Esophagus squamous epithelium (tissue), 5 donors: ENCODE data around the gene AP2S1. TPM values are rescaled to one million over a fixed set of nuclear protein-coding genes. Genes with fewer than 3 reads are reported as not detected.
"Not testable (repeated sequence)": the region's sequence is repeated elsewhere in the genome, so short reads cannot be mapped to it uniquely, and the experiment has no call there.

Experiments used
- DNase-seq: peaks from one replicate; lab custom pipeline; 2025; lab: John Stamatoyannopoulos, UW
- H3K27ac ChIP-seq, 4 donors: fragments of 200-600 bp; sonication (generic); one replicate each; pipeline ENCODE4 v1.5.1; 2016 to 2019; ENCODE audit warnings: mild to moderate bottlenecking in 1 of 4
- H3K27me3 ChIP-seq, 4 donors: fragments of 200-600 bp; sonication (generic); 1 replicate in 3 of 4; 2 replicates in 1 of 4; pipeline versions ENCODE4 v1.5.1 to v1.6.0; 2017 to 2021; ENCODE audit warnings: antibody characterized with exemption in 1 of 4
- H3K36me3 ChIP-seq, 3 donors: fragments of 200-600 bp; sonication (generic); one replicate each; pipeline ENCODE4 v1.5.1; 2016 to 2019
- H3K4me1 ChIP-seq, 3 donors: fragments of 200-600 bp; sonication (generic); one replicate each; pipeline ENCODE4 v1.5.1; 2017 to 2019
- H3K4me3 ChIP-seq, 4 donors: fragments of 200-600 bp; sonication (generic); 1 replicate in 3 of 4; 2 replicates in 1 of 4; pipeline ENCODE4 v1.5.1; 2016 to 2019; ENCODE audit warnings: mild to moderate bottlenecking in 2 of 4, moderate library complexity in 1 of 4
- H3K9me3 ChIP-seq, 3 donors: fragments of 200-600 bp; sonication (generic); one replicate each; pipeline ENCODE4 v1.5.1; 2016 to 2019
- CTCF ChIP-seq, 6 experiments: fragments of 450-650 bp in 4 of 6; fragments of 200-600 bp in 2 of 6; sonication (generic) in 2 of 6; IDR thresholded peaks; one replicate each; pipeline ENCODE4 v1.5.1; 2016 to 2019; ENCODE audit warnings: antibody characterized with exemption in 6 of 6, mild to moderate bottlenecking in 4 of 6, moderate library complexity in 4 of 6
- POLR2A ChIP-seq, 4 donors: fragments of 450-650 bp; IDR thresholded peaks; one replicate each; pipeline ENCODE4 v1.6.1; 2017; ENCODE audit warnings: antibody characterized with exemption in 4 of 4, mild to moderate bottlenecking in 4 of 4, moderate library complexity in 3 of 4
- WGBS, 2 donors: methylation state at CpG; one replicate each; pipeline ENCODE4 v1.1.5; 2018; 5-methylcytosine and 5-hydroxymethylcytosine counted together
- intact Hi-C: fragments of 100-400 bp; cut with DNase I; formaldehyde crosslinking; loops from one replicate; pipeline ENCODE4 v1.15.0; 2022
- total RNA-seq, 4 donors: library from RNA; depleted of rRNA; stranded (reverse); fragments of >200 nt; gene quantifications; one replicate each; pipeline ENCODE4 v1.1.0, GENCODE V29; 2016
- donor health status: DM: yes; HTN: yes; CAD: no.

AP2S1 gene
- total RNA-seq, 4 donors from 2014 or later: 83.0 to 230 (median 133) TPM

DNA sequence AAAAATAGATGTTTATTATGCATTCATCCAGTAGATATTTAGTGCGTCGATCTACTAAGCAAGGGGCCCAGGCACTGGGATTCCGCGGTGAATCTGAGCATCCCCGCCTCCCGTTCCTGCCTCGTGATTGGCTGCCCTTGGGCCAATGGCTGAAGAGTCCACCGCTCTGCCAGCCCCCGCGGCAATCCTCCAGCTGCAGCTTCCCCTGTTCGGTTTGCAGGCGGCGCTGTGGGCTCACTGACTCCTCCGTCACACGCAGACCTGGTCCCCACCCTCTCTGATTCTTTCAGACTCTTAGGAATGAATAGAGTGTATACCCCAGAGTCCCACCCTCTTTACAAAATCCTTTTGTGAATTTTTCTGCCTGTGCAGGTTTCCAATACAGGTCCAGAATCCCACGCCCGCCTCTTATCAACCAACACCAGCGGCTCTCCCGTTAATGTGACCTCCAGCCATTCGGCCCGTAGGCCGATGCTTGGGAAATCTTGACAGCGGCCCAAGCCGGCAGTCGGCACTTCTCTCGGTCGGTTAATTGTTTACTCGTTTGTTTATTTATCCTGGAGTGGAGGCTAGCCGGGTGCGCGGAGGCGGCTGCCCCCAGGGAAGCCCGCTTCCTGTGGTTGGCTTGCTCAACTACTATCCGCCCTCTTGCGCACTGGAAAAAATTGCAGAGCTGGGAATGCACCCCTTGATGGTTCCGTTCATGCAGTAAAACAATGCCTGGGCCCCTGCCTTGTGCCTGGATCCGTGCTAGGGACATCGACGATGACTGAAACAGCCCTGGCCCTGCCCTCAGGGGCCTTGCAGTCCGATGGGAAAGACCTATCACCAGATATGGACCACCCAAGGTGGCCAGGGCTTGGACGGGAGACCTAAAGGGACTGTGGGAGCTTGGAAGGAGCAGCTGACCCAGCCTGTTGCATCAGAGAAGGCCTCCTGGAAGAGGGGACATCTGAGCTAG lies 5.7 kb upstream of the AP2S1 start:
- no peaks in the 10 kb centered on the region for H3K27me3 ChIP-seq
- WGBS, 2 donors: 2 to 5% methylated on average over 28 to 29 of the region's 41 CpGs
- TF ChIP-seq POLR2A (IDR thresholded peaks at IDR 0.05) (peak in 1 of 4 donors; percentile 9), CTCF (IDR thresholded peaks at IDR 0.05) (peak; percentile 55 to 87 (median 78))
- no peaks in the 10 kb centered on the region for H3K9me3 ChIP-seq
- intact Hi-C loops: loop anchor here (5.0 kb wide), 1 partner anchor 131 kb away; no protein-coding TSS in a partner anchor
- H3K27ac ChIP-seq: peak overlapping the region; percentile 64 to 90 (median 84)
- H3K4me3 ChIP-seq: peak overlapping the region; percentile 6 to 62 (median 42)
- peak; percentile 66 for DNase-seq
- H3K4me1 ChIP-seq: peaks cover 12 to 35% (median 15%) of the 10 kb centered on the region in 3 donors
- H3K36me3 ChIP-seq: no peaks in the 10 kb centered on the region

DNA sequence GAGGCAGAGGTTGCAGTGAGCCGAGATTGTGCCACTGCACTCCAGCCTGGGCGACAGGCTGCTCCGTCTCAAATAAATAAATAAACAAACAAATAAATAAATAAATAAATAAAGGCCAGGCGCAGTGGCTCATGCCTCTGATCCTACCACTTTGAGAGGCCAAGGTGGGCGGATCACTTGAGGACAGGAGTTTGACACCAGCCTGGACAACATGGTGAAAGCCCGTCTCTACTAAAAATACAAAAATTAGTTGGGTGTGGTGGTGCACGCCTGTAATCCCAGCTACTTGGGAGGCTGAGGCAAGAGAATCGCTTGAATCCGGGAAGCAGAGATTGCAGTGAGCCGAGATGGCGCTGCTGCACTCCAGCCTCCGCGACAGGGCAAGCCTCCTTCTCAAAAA lies 4.1 kb upstream of the AP2S1 start:
- WGBS, 2 donors: 74 to 79% methylated on average over 10 to 13 of the region's 13 CpGs
- DNase-seq, H3K36me3 ChIP-seq, H3K4me3 ChIP-seq, H3K9me3 ChIP-seq, H3K27me3 ChIP-seq, H3K27ac ChIP-seq: not testable (repeated sequence)
- H3K4me1 ChIP-seq: peaks cover 16 to 39% (median 17%) of the 10 kb centered on the region in 3 donors
- intact Hi-C loops: loop anchor here (5.0 kb wide), 1 partner anchor 133 kb away; no protein-coding TSS in a partner anchor

DNA sequence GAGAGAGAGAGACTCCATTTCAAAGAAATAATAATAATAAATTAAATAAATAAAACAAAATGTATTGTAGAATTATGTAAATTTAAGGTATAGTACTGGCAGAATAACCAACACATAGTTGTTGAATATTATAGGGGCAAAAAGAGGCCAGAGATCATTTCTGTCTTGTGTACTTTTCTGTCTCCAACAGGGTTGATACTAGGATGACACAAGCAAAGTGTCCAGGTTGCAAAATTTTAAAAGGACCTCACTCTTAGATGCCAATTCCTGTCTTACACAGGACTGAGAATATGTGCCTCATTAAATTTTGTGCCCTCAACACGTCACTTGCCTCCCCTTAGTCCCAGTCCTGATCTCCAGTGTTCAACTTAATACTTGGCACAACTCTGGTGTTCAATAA lies 2.2 kb upstream of the AP2S1 start:
- Histone ChIP-seq H3K4me1 (peaks cover 18 to 48% (median 24%) of the 10 kb centered on the region in 3 donors), H3K27ac (no peak overlapping the region), H3K27me3 (no peaks in the 10 kb centered on the region), H3K4me3 (no peak overlapping the region), H3K9me3 (no peaks in the 10 kb centered on the region), H3K36me3 (no peaks in the 10 kb centered on the region)
- no peak for DNase-seq
- WGBS, 2 donors: 75 to 77% methylated on average over 1 of the region's 1 CpG
- TF ChIP-seq CTCF (IDR thresholded peaks at IDR 0.05): no peak
- TF ChIP-seq POLR2A (IDR thresholded peaks at IDR 0.05): no peak
- intact Hi-C loops: no loop called here

GRCh38 chr19:46849610-46850009 lies 1.0 kb downstream of the AP2S1 start:
- Histone ChIP-seq H3K9me3 (no peaks in the 10 kb centered on the region), H3K4me3 (peak overlapping the region; percentile 90 to 100 (median 96)), H3K4me1 (peaks cover 11 to 31% (median 17%) of the 10 kb centered on the region in 3 donors), H3K27me3 (no peaks in the 10 kb centered on the region), H3K27ac (peak overlapping the region; percentile 93 to 97 (median 96)), H3K36me3 (peaks cover 0 to 30% (median 6%) of the 10 kb centered on the region in 3 donors)
- intact Hi-C loops: no loop called here
- DNase-seq: no peak
- TF ChIP-seq POLR2A (IDR thresholded peaks at IDR 0.05): no peak
- TF ChIP-seq CTCF (IDR thresholded peaks at IDR 0.05): no peak
- 37 to 47% methylated on average over 5 of the region's 5 CpGs for WGBS, 2 donors

- Histone ChIP-seq H3K27me3 (no peaks in the 10 kb centered on the region), H3K36me3 (peaks cover 3 to 43% (median 13%) of the 10 kb centered on the region in 3 donors), H3K4me3 (no peak overlapping the region), H3K9me3 (no peaks in the 10 kb centered on the region), H3K27ac (peak overlapping the region in 2 of 4 donors; percentile 95 to 96), H3K4me1 (peaks cover 11 to 31% (median 17%) of the 10 kb centered on the region in 3 donors)
- TF ChIP-seq CTCF (IDR thresholded peaks at IDR 0.05): no peak
- no peak for TF ChIP-seq POLR2A (IDR thresholded peaks at IDR 0.05)
- 77 to 91% methylated on average over 2 of the region's 2 CpGs for WGBS, 2 donors
- intact Hi-C loops: no loop called here
- DNase-seq: no peak
Observed at GRCh38 chr19:46848389-46848788, 2.3 kb downstream of the AP2S1 start.
